Measurements from ENCODE around the gene KCNS3.
"Not testable (repeated sequence)": the region's sequence is repeated elsewhere in the genome, so short reads cannot be mapped to it uniquely, and the experiment has no call there.

The KCNS3 gene

DNA sequence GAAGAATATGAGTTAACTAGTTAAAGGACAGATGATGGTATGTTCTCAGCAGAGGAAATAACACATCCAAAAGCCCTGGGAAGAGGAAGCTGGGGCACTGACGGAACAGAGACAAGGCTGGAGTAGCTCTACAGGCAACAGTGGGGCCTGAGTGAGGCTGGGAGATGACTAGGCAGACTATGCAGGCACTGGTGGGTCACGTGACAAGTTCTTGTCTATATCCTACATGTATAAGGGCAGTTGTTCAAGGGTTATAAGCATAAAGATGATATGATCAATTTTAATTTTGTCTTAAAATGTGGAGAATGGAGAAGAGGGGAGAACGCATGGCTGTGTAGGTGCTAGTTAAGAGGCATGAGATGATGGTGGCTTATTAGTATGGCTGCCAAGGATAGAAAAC, 68.6 kb downstream of the KCNS3 start:
- DNase-seq (ENCODE audit: low spot score): no peak

DNA sequence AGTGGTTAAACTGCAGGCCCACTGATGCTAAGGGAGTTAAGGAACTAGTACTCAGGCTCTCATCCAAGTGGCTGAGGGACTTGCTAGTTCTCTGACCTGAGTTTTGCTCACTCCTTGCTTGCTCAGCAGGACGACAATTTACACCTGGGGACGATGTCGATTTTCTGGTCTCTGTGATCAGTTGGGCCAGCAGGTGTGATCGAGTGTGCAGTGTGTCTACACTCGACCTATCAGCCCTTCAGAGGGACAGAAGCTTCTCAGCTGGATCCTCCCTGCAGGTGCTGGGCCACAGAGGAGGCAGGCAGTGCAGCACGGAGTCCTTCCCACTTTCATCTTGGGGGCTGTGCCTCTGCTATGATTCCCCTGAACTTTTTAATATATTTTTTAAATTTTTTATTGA, 71.5 kb downstream of the KCNS3 start:
- no peak for DNase-seq (ENCODE audit: low spot score)

DNA sequence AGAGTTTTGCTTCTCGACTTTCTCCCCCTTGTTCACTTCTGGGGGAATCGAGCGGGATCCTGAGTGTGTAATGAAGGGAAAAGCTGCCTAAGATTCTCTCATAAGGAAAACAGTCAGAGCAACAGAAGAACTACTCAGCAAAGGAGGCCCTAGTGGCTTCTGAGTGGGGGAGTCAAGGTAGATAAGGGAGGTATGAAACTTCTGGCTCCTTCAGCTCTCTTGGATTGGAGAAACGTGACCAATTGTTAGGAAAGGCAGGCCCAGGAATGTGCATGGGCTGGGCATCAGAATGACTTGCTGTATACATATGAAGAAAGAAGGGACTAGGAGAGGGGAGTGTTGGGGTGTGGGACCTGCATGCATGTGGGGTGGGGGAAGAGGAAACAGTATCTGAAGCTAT, 73.1 kb downstream of the KCNS3 start:
- DNase-seq (ENCODE audit: low spot score): no peak

DNA sequence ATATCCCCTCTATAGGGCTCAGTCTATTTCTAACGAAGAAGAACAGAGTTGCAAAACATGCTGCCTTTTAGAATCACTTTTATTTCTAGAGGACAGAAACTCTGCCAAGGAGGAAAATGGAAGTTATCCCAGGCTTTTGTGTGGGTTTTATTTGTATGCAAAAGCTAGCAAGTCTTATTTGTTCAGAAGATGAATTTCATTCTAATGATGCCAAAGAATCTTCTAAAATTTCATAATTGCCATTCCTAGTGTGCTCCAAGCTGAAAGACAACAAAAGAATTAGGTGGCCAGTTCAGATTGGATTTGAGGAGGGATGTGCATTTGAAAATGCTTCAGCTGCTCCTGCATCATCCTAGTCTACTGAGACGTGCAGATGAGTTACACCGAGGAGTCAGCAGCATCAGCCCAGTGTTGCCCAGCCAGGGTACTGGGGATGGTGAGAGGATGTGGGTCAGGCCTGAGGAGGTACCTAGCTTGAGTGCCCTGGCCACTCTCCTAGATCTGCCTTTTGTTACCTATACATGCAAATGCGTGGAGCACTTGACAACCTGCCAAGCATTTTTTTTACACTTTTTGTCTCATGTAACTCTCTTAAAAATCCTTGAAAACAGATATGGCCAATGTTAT, 80.1 kb downstream of the KCNS3 start:
- no peak for DNase-seq (ENCODE audit: low spot score)

DNA sequence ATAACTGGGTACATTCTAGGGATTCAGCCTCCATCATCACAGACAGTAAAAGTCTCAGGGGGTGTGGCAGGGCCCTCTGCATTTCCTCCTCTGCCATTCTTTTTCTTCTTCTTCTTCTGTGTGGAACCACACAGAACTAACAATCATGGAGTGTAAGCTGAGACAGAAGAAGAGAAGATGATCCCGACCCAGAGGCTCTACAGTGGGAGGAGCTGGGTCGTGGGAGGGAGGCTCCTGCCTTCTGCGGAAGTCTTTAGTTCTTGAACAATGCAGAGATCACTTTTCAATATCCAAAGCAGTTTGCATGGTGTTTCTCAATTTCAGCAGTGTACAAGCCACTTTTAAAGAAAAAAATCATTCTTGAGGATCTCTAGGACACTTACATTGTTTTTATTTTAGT, 80.9 kb downstream of the KCNS3 start:
- no peak for DNase-seq (ENCODE audit: low spot score)

DNA sequence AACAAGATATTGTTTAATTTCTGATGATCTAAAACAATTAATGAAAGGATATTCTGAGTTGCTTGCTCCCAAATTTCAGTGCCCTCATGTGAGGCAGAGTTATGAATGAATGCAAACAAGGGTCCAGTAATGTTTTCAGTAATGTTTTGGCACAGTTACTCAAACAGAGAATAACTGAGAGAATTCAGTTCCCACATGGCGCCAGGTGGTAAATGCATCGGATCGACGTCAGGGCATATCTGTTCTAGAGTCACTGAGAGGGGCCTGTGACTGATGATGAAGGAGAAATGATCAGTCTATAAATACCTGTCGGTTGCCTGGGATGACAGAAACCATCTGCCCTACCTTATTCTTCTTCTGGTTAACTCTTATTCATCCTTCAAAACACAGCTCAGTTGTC, 81.4 kb downstream of the KCNS3 start:
- DNase-seq (ENCODE audit: low spot score): no peak

DNA sequence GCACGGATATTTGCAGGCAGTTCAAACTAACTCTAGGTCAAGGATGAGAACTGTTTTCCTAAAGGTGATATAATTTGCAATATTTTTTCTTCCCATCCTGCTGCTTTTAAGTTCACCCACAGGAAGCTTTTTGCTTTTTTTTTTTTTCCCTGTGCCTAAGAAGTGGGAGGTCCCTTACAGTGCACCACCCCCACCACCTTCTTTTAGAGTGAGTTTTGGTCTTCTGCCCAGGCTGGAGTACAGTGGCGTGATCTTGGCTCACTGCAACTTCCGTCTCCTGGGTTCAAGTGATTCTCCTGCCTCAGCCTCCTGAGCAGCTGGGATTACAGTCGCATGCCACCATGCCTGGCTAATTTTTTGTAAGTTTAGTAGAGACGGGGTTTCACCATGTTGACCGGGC, 82.5 kb downstream of the KCNS3 start:
- DNase-seq (ENCODE audit: low spot score): no peak

DNA sequence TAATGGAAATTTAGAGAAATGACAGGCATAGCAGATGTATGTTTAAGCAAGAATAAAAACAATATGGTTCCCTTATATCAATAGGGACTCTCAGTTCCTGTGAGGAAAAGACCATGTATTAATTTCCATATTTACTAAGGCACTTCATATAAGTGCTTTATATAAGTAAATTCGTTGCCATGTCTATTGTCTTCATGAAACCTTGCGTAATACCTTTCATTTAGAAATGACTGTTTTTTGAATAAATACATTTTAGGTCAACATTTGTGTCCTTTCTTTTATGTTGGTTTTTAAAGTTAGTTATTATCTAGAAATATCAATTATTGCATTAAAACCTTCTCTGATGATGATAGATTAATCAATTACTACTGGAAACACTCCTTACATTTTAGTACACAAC, 83.3 kb downstream of the KCNS3 start:
- no peak for DNase-seq (ENCODE audit: low spot score)

DNA sequence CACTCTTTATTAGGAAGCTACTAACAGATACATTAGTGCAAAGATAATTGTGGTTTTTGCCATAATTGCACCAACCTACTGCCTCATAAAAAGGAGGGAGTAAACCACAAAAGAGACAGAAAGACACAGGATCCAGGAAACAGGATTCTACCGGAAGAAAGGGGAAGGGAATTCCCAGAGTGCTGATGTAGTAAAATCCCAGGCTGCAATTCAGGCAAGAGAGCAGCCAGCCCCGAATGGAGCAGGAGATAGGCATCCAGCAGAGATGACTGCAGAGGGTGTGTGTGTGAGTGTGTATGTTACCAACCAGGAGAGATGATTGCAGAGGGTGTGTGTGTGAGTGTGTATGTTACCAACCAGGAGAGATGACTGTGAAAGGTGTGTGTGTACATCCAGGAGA, 84.4 kb downstream of the KCNS3 start:
- DNase-seq (ENCODE audit: low spot score): no peak

DNA sequence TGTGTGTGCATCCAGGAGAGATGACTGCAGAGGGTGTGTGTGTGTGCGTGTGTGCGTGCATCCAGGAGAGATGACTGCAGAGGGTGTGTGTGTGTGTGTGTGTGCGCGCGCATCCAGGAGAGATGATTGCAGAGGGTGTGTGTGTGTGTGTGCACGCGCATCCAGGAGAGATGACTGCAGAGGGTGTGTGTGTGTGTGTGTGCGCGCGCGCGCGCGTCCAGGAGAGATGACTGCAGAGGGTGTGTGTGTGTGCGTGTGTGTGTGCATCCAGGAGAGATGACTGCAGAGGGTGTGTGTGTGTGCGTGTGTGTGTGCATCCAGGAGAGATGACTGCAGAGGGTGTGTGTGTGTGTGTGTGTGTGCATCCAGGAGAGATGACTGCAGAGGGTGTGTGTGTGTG, 85.1 kb downstream of the KCNS3 start:
- DNase-seq (ENCODE audit: low spot score): not testable (repeated sequence)

DNA sequence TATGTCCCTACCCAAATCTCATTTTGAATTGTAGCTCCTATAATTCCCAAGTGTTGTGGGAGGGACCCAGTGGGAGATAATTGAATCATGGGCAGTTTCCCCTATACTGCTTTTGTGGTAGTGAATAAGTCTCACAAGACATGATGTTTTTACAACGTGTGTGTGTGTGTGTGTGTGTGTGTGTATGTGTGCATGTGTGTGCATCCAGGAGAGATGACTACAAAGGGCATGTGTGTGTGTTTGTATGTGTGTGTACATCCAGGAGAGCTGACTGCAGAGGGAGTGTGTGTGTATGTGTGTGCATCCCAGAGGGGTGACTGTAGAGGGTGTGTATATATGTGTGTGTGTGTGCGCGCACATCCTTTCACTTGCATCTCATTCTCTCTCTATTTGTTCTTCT, 86.7 kb downstream of the KCNS3 start:
- no peak for DNase-seq (ENCODE audit: low spot score)

DNA sequence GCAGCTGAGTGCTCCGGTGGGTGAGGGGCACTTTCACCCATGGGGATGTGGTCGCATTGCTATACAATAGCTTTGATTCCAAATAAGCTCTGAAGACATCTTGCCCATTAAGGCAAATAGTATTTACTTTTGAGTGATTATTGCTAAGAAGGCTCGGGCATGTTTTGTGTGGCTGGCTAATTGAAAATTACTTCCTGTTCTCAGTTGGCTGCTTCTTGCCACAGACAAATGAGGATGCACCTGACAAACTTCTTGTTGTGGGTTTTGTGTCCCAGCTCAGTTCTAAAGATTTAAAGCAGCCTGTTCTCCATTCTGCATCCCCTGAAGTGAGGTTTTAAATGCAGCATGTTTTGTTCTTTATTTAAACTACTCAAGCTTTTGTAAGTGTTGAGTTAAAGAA, 88.3 kb downstream of the KCNS3 start:
- DNase-seq (ENCODE audit: low spot score): no peak

DNA sequence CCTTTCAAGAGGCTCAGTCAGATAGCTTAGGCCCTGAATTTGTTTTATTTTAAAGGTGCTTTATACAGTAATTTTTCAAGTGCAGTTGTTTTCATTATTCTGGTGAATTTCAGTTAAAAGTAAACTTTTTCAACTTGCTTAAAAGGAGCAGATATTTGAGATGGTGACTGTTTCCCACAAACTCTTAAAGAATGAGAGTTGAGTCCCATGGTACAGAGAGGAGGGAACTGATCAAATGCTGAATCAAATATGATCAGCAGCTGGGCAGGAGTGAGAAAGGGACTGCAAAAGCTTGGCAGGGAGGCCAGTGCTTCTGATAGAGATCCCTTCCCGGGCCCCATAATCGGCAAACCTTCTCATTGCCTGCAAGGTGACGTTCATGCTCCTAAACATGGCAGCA, 91.2 kb downstream of the KCNS3 start:
- no peak for DNase-seq (ENCODE audit: low spot score)

DNA sequence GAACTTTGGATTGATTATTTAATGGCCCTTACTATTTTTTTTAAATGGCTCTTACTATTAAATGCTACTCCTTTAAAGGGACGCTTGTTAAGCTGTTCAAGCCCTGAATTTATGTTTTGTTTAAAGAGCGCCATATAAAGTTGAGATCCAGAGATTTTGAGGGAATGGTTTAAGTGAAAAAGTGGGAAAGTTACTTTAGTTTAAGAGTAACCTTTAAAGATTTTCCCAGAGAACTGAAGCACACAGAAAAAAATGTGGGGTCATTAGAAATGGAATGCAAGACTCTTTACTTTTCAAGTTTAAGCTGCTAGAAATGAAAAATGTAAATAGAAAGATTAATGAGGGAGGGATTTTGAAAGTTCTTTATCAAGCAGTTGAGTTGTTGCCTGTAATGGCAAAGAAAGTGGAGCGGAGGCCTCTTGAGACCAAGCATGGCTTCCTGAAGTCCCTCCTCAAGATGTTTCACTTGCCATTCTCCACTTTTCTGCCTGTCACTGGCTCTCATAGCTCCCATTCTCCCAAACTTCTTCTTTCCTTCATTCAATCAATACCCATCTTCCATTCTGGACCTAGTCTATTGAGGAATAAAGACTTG, 93.2 kb downstream of the KCNS3 start:
- DNase-seq (ENCODE audit: low spot score): no peak

DNA sequence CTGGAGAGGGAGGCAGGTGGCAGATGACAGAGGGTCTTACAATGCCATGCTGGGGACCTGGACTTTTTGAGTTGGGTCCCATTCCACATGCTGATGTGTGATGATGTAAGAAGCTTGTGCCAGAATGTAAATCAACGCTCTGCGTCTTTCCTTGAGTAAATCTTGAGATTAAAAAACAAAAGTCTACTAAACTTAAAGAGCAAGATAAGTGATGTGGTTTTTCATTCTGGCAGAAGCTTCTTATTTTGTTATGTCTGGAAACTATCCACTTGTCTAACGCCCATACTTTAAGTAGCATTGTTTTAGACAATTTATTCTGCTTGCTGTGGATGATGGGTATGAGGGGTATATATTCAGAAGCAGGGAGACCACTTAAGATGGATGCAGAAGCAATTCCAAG, 94.5 kb downstream of the KCNS3 start:
- no peak for DNase-seq (ENCODE audit: low spot score)

DNA sequence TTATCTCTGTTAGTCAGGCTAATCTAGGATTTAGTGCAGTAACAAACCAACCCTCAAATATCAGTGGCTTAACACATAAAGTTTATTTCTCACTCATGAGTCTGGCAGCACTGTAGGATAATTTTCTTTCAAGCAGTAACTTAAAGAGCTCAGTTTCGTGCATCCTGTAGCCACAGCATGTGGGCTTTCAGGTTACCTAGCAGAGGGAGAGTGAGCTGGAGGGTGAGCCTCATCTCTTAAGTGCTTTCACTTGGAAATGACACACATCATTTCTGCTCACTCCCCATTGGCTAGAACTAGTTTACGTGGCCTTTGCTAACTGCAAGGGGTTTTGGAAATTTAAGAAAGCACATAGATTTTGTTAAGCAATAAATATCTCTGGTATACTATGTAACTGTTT, 96.9 kb downstream of the KCNS3 start:
- DNase-seq (ENCODE audit: low spot score): no peak

DNA sequence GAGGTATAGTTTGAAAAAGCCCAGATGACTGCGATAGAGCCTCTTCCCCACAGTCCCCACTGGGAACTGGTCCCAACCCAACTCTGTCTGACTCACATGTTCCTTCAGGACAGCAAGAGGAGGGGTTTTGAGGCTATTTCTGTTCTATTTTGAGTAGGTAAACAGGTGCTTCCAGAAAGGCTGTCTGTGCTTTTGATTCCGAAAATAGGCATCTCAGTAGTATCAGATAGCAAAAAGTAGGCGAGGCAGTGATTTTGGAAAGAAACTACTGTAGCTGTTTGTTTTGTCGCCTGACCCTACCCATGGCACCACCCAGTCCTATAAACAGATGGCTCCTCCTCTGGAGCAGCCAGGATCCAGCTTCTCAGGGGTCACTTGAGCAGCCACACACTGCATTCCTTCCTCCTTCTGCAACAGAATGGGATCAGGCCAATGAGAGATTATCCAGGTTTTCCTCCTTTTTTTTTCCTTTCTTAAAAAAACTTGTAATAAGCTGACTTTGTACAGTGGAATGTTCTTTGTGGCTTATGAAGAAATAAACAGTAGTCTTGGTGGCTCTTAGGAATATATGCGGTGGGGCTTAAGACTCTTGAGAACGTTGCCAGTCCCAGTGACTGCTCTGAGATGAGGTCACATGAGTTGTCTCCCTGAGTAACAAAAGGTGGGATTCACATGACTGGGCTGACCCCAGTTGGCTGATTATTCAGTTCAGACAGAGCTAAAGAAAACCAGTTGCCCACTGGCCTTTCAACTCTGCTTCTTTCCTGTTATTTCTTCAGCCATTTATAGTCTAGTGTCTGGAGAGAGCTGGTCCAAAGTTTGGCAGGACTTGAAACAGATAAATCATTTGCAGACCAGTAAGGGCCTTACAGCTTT, 98.6 kb downstream of the KCNS3 start:
- DNase-seq (ENCODE audit: low spot score): no peak

DNA sequence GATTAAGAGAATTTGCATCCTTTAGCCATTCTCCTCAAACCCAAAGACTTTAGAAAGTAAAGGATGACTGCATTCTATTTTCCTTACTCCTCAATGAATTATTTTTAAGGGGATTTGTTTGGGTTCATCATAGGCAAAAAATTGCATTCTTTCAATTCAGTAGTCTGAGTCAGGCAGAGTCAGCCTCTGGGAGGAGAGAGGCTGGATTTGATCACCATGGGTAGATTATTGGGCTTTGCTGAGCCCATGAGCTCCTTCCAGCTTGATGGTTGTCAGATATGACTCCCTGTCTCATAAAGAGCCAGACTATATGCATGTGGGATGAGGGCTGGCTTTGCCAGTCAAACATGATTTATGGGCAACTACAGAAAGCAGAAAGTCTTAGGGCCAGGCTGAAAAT, 101.2 kb downstream of the KCNS3 start:
- no peak for DNase-seq (ENCODE audit: low spot score)

DNA sequence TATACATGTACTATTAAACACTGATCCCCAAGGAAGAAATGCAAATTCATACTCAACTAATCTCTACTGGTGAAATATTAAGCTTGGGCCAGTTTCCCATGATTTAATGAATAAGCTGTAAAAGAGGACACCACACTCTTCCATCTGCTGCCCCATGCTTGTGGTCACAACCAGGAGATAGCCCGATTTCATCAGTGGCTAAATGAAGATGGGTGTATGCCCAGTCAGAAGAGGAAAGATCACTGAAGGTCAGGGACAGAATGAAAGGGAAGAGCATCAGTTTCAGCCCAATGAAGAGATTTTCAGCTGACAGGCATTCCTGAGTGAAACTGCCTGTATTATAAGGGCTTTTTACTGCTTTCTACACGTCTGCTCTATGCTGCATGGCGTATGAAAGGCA, 103.5 kb downstream of the KCNS3 start:
- no peak for DNase-seq (ENCODE audit: low spot score)
